Adrenal gland (tissue), 12 donors: ENCODE measurements around the gene ARHGEF7. TPM values are rescaled to one million over a fixed set of nuclear protein-coding genes. Genes with fewer than 3 reads are reported as not detected.

Experiments
- DNase-seq, 7 donors: peaks; one replicate each; pipeline ENCODE4 v3.0.0-alpha.2; 2019 to 2020
- H3K27ac ChIP-seq, 5 donors: fragments of 200-600 bp; sonication (generic) in 4 of 5; 1 replicate in 3 of 5; 2 replicates in 2 of 5; pipeline versions ENCODE4 v1.5.1 to v1.8.0; 2016 to 2020; ENCODE audit warnings: mild to moderate bottlenecking in 1 of 5
- H3K27me3 ChIP-seq: fragments of 200-600 bp; 2 replicates; pipeline ENCODE4 v1.8.0; 2021
- H3K36me3 ChIP-seq, 2 donors: fragments of 200-600 bp; replicated peaks in 1 of 2; 1 replicate in 1 of 2; 2 replicates in 1 of 2; pipeline versions ENCODE4 v1.5.1 to v1.8.0; 2018 to 2022
- H3K4me1 ChIP-seq, 2 donors: fragments of 200-600 bp; replicated peaks in 1 of 2; 1 replicate in 1 of 2; 2 replicates in 1 of 2; pipeline versions ENCODE4 v1.5.1 to v1.8.0; 2018 to 2021
- H3K4me3 ChIP-seq, 4 donors: fragments of 200-600 bp; sonication (generic) in 3 of 4; one replicate each; pipeline ENCODE4 v1.5.1; 2016 to 2018
- H3K9me3 ChIP-seq, 3 donors: fragments of 200-600 bp; sonication (generic) in 1 of 3; replicated peaks in 1 of 3; 1 replicate in 2 of 3; 2 replicates in 1 of 3; pipeline versions ENCODE4 v1.5.1 to v1.8.0; 2016 to 2021
- CTCF ChIP-seq, 6 experiments: fragments of 450-650 bp in 4 of 6; fragments of 200-600 bp in 2 of 6; sonication (generic) in 1 of 6; IDR thresholded peaks; 1 replicate in 5 of 6; 2 replicates in 1 of 6; pipeline versions ENCODE4 v1.5.1 to v1.8.0; 2016 to 2021; ENCODE audit warnings: antibody characterized with exemption in 6 of 6, mild to moderate bottlenecking in 2 of 6, moderate library complexity in 1 of 6
- POLR2A ChIP-seq, 2 donors: fragments of 450-650 bp; IDR thresholded peaks; one replicate each; pipeline ENCODE4 v1.6.1; 2017; ENCODE audit warnings: antibody characterized with exemption in 2 of 2, mild to moderate bottlenecking in 2 of 2, moderate library complexity in 1 of 2
- WGBS, 4 donors: extraction: QIAGEN DNeasy Blood & Tissue Kit in 2 of 4; methylation state at CpG; one replicate each; pipeline versions ENCODE4 v1.1.5 to v1.1.7; 2013 to 2017; 5-methylcytosine and 5-hydroxymethylcytosine counted together
- intact Hi-C, 2 donors: fragments of 100-400 bp; cut with DNase I; formaldehyde crosslinking; loops; one replicate each; pipeline versions ENCODE4 v1.14.1 to v1.15.0; 2022 to 2023
- polyA plus RNA-seq, 3 donors: library from polyadenylated mRNA; stranded (reverse); fragments of 200-250 nt in 2 of 3; fragments of 350-450 nt in 1 of 3; fragmentation: Illumina TruSeq in 1 of 3; extraction: RNeasy Lipid Tissue Mini Kit (QIAGEN cat#74804) in 1 of 3; gene quantifications; one replicate each; pipeline ENCODE4 v1.2.3, GENCODE V29; 2013 to 2014
- total RNA-seq, 9 donors: library from RNA; depleted of rRNA in 4 of 9; stranded (reverse); fragments of >200 nt in 4 of 9; fragments of 120-200 nt in 1 of 9; fragmentation: NEBNext Ultra II Directional in 1 of 9; extraction: Animal tissue kit (Norgen Biotek cat#: 25700) in 1 of 9; gene quantifications; one replicate each; pipeline versions ENCODE4 v1.1.0 to v1.2.4, GENCODE V29; 2013 to 2023
- donor health status: healthy with polysubstance abuse.
- donor health status: Bipolar disorder and iron deficiency.
- donor health status: DM: yes; HTN: yes; CAD: no.
- donor health status: DM: no; HTN: no; CAD: no.
- donor health status: DM: no; HTN: no; CAD: no.
- donor health status: DM: yes; HTN: yes; CAD: no.

The ARHGEF7 gene
- total and polyA plus RNA-seq, 12 donors, result 25.3 to 69.3 (median 53.2) TPM

GRCh38 chr13:111142472-111142871 is 27.4 kb downstream of the ARHGEF7 start:
- Histone ChIP-seq H3K36me3 (no peaks in the 10 kb centered on the region), H3K9me3 (no peaks in the 10 kb centered on the region), H3K27me3 (no peaks in the 10 kb centered on the region), H3K27ac (no peak overlapping the region), H3K4me1 (no peaks in the 10 kb centered on the region), H3K4me3 (no peak overlapping the region)
- no peak for DNase-seq
- WGBS, 4 donors, result 64 to 75% (median 73%) methylated on average over 1 of the region's 1 CpG
- no peak for TF ChIP-seq CTCF (IDR thresholded peaks at IDR 0.05)
- intact Hi-C loops, result no loop called here

GRCh38 chr13:111143865-111144540 is 28.9 kb downstream of the ARHGEF7 start:
- H3K4me1 ChIP-seq, result no peaks in the 10 kb centered on the region
- intact Hi-C loops, result no loop called here
- TF ChIP-seq POLR2A (IDR thresholded peaks at IDR 0.05), result no peak
- no peak for TF ChIP-seq CTCF (IDR thresholded peaks at IDR 0.05)
- no peaks in the 10 kb centered on the region for H3K27me3 ChIP-seq
- H3K9me3 ChIP-seq, result no peaks in the 10 kb centered on the region
- H3K4me3 ChIP-seq, result no peak overlapping the region
- no peak for DNase-seq
- WGBS, 4 donors, result 49 to 69% (median 63%) methylated on average over 3 of the region's 3 CpGs
- no peaks in the 10 kb centered on the region for H3K36me3 ChIP-seq
- H3K27ac ChIP-seq, result no peak overlapping the region

- Histone ChIP-seq H3K36me3 (no peaks in the 10 kb centered on the region), H3K27ac (no peak overlapping the region), H3K4me3 (no peak overlapping the region), H3K27me3 (no peaks in the 10 kb centered on the region), H3K4me1 (no peaks in the 10 kb centered on the region), H3K9me3 (no peaks in the 10 kb centered on the region)
- intact Hi-C loops, result no loop called here
- no peak for DNase-seq
- TF ChIP-seq POLR2A (IDR thresholded peaks at IDR 0.05), result no peak
- no peak for TF ChIP-seq CTCF (IDR thresholded peaks at IDR 0.05)
- WGBS, 4 donors, result 59 to 79% (median 69%) methylated on average over 7 of the region's 7 CpGs
Observed at GRCh38 chr13:111145071-111145470, 30.0 kb downstream of the ARHGEF7 start.

- DNase-seq, result no peak
- 77 to 90% (median 88%) methylated on average over 7 of the region's 7 CpGs for WGBS, 4 donors
- TF ChIP-seq CTCF (IDR thresholded peaks at IDR 0.05) (no peak), POLR2A (IDR thresholded peaks at IDR 0.05) (no peak)
- no peaks in the 10 kb centered on the region for H3K36me3 ChIP-seq
- H3K27me3 ChIP-seq, result no peaks in the 10 kb centered on the region
- no peak overlapping the region for H3K4me3 ChIP-seq
- intact Hi-C loops, result no loop called here
- H3K9me3 ChIP-seq, result no peaks in the 10 kb centered on the region
- no peak overlapping the region for H3K27ac ChIP-seq
- no peaks in the 10 kb centered on the region for H3K4me1 ChIP-seq
Observed at GRCh38 chr13:111145506-111145905, 30.4 kb downstream of the ARHGEF7 start.
